ENCODE results near the gene RRP7A.
"Not testable (repeated sequence)": the region's sequence is repeated elsewhere in the genome, so short reads cannot be mapped to it uniquely, and the experiment has no call there.

RRP7A gene, protein sequence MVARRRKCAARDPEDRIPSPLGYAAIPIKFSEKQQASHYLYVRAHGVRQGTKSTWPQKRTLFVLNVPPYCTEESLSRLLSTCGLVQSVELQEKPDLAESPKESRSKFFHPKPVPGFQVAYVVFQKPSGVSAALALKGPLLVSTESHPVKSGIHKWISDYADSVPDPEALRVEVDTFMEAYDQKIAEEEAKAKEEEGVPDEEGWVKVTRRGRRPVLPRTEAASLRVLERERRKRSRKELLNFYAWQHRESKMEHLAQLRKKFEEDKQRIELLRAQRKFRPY

DNA sequence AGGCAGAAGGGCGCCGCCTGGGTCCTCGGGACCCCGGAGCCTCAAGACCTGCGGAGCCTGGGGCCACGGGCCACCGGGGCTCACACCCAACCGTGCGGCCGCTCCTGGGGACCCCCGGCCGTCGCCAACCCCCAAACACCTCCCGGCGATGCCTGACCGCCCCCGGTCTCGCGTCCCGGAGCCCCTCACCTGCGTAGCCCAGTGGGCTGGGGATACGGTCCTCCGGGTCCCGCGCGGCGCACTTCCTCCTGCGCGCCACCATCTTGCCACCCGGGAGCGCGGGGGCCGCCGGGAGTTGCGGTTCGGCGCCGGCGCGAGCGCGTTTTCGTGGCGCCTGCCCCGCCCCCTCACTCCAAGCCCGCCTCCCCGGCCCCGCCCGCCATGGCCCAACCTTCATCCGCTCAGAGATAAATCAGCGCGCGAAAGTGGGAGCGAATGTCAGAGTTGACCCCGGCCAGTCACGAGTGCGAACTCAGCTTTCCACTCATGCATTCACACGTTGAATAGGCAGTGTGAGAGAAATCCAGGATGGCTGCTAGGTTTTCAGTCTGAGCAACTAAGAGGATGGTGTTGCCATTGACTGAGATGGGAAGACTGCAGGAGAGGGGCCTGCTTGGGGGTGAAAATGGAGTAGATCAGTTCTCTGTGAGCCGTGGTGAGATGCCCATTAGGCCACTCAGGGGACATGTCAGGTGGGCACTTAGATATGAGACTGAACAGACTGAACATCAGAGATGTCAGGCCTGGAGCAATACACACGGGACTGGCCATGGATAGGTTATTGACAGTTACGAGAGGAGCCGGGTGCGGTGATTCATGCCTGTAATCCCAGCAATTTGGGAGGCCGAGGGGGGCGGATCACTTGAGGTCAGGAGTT, at the start of gene RRP7A:
TSS of gene RRP7A (minus strand) at position 272 of the 877 bp plus-strand sequence. CDS start at position 262, 10 bp downstream.
- peak; percentile 19 for DNase-seq

DNA sequence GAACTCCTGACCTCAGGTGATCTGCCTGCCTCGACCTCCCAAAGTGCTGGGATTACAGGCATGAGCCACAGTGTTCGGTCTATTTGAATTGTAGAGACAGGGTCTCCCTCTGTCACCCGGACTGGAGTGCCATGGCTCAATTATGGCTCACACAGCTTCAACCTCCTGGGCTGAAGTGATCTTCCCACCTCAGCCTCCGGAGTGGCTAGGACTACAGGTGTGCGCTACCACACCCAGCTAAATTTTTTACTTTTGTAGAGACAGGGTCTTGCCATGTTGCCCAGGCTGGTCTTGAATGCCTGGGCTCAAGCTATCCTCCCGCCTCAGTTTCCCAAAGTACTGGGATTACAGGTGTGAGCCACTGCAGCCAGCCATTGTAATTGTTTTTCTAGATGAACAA, 48.4 kb upstream of the RRP7A start:
- not testable (repeated sequence) for DNase-seq

DNA sequence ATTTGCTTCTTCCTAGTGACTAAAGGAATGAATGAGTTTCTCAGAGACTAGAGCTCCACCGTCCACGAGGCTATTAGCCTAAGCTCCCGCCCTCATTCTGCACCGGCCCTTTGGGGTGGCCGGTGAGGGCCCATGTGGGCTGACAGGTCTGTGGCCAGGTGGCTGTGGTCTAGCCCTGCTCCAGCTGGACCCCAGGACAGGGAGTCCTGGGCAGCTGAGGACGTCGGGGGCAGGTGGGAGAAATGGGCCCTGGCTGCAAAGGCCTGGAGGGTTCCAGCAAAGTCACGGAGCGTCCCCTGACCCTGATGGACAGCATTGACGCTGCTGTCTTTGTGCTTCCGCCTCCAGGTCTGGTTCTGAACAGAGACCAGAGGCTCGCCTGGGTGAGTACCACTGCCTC, 46.4 kb upstream of the RRP7A start:
- no peak for DNase-seq

DNA sequence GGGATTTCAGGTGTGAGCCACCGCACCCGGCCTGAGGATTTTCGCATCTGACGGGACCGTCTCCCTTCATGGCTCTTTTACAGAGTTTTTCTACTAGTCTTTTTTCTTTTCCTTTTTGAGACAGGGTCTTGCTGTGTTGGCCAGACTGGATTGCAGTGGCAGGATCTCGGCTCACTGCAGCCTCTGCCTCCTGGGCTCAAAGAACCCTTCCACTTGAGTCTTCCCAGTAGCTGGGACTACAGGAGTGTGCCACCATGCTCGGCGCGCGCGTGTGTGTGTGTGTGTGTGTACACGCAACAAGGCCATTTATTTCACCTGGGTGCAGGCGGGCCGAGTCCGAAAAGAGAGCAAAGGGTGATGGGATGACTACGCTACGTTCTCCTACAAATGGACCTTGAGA, 45.1 kb upstream of the RRP7A start:
- DNase-seq, result no peak

DNA sequence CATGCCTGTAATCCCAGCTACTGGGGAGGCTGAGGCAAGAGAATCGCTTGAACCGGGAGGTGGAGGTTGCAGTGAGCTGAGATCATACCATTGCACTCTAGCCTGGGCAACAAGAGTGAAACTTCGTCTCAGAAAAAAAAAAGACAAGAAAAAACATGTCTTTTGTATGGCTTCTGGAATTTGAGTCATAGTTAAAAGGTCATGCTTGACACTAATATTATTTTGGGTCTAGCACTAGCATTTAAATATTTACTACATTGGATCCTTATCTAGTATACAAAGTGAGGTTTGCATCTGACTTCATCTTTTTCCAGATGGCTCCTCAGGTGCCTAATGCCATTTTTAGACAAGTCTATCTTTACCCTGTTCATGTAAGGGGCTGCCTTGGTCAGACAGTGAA, 44.3 kb upstream of the RRP7A start:
- not testable (repeated sequence) for DNase-seq

DNA sequence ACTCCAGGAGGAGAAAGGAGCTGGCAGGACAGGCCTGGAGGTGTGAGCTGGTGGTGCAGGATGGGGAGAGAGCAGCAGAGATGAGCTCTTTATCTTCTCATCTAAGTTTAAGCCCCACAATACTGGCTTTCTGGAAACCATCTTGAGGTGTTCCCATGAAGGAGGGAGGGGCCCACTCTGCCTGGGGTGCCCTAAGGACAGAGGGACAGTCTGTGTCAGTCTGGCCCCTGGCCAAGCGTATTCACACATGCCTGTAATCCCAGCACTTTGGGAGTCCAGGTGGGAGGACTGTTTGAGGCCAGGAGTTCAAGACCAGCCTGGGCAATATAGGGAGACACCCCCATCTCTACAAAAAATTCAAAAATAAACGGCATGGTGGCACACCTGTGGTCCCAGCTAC, 43.1 kb upstream of the RRP7A start:
- DNase-seq, result no peak

DNA sequence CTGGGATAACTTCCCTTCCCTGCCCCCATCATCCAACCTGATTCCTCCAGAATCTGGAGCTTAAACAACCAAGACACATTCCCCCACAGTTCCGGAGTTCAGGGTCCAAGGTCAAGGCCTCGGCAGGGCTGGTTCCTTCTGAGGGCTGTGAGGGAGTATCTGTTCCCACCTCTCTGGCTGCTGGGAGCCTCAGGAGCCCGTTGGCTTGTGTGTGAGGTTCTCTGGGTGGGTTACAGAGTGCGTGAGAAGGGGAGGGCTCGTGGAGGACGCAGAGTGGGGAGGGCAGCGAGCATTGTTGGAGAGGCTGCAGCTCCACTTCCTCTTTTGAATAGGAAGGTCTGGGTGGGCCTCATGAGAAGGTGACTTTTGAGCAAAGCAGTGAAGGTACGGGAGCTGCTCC, 42.7 kb upstream of the RRP7A start:
- no peak for DNase-seq

DNA sequence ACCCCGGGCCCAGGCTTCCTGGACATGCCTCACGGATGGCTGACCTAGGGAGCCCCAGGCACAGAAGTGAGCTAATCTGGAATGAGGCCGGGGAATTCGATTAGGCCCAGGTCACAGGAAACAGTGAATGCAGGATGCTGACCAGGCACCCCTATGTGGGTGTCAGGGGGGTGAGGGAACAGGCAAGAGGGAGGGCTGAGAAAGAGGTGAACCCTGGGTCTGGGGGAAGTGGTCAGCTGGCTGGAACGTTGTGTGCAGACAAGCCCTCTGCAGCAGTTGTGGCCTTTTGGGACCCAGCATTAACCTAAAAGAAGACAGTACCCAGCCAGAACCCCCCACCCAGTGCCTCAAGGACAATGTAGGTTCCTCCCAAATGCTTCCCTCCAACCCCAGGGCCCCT, 42.3 kb upstream of the RRP7A start:
- no peak for DNase-seq

DNA sequence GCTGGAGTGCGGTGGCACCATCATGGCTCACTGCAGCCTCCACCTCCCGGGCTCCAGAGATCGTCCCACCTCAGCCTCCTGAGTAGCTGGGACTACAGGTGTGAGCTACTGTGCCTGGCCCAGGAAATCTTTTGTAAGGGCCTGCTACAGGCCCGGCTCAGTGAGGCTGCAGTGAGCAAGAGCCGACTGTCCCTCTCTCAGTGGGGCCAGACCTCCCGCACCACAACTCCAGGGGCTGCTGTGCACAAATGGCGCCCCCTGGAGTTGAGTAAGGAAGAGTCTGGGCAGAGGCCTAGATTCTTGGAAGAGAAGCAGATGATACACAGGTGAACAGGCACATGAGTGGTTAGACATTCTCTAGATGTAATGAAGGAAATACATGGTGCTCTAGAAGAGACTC, 41.2 kb upstream of the RRP7A start:
- no peak for DNase-seq

DNA sequence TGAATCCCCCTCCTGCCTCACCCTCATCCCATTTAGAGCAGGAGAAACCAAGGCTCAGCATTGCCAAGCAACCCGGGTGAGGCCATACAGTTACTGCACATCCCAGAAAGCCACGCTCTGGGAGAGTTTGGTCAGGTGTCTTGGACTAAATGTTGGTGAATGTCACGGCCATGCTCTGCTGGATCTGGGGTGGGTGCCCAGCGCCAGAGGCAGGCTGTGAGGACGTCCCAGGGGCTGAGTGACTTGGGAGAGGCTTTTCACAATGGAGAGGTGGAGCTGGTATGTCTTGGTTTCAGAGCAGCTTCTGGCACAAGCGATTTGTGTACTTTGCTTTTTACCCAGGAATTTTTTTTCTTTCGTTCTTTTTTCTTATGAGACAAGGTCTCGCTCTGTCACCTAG, 40.8 kb upstream of the RRP7A start:
- DNase-seq, result no peak

DNA sequence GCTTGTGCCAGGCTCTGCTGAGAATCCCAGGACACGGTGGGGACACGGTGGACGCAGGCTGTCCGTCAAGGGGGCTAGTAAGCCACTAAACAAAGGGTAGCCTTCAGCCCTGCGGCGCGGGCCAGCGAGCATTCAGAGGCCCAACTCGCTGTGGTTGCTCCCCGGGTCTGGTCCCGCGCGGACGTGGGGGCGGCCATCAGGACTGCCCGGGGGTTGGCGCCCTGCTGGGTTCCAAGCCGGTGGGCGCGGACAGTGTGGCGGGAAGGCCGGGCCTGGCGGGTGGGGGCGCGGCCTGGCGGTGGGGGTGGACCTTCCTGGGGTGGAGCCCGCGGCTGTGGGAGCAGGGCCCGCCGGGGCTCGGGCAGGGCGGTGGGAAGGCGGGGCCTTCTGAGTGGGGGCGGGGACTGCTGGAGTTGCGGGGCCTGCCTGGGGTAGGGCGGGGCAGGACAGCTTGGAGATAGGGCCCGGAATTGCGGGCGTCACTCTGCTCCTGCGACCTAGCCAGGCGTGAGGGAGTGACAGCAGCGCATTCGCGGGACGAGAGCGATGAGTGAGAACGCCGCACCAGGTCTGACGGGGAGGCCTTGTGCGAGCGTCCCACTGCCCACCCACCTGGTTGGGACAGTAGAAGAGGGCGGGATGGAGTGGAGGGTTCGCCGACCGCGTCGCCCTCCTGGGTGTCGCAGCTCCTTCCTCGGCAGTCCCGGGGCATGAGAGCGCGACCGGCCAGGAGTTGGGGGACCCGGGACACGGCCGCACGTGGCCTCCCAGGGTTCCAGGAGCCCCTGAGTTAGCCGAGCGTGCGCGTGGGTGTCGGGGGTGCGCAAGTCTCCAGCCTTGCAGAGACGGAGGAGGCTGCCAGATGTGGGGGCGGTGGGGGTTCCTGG, 34.1 kb upstream of the RRP7A start, which contains the start of gene SERHL2:
TSS of gene SERHL2 (plus strand) at position 482 of the 887 bp plus-strand sequence. CDS start at position 547, 65 bp downstream.
- peak; percentile 28 for DNase-seq

DNA sequence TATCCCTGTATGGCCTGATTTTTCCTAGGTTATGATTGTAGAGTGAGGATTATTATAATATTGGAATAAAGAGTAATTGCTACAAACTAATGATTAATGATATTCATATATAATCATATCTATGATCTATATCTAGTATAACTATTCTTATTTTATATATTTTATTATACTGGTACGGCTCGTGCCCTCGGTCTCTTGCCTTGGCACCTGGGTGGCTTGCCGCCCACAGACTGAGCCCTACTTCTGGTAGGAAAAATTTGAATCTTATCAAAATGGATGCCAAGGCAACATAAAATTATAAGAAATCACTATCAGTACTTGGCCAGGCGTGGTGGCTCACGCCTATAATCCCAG, 32.7 kb upstream of the RRP7A start:
- not testable (repeated sequence) for DNase-seq

DNA sequence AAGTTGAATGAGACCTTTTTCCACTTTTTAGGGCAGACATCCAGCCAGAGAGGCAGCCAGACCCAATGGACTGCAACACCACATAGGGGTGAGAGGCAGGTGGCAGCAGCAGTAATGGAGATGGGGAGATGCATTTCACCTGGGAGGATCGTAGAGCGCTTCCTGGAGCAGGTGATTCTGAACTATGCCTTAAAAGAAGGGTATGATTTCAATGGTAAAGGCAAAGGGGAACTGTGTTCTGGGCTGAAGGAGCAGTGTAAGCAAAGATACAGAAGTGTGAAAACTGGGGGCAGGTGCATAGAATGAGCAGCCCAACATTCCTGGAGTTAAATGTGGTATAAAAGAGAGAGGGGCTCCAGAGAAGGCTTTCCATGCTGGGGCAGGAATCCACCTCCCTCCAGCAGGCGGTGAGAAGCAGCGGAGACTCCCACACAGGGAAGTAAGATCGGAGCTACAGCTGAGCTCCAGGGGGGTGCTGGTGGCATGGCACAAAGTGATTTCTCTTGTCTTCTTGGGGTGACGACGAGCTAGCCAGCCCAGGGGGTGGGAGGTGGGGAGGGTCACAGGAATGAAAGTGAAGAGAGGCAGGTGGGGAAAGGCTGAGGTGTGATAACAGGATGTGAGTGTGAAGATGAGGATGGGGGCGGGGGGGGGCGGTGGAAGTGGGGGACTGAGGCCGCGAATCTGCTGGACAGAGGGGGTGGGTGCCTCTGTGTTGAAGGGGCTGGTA, 29.9 kb upstream of the RRP7A start:
- DNase-seq, result no peak

DNA sequence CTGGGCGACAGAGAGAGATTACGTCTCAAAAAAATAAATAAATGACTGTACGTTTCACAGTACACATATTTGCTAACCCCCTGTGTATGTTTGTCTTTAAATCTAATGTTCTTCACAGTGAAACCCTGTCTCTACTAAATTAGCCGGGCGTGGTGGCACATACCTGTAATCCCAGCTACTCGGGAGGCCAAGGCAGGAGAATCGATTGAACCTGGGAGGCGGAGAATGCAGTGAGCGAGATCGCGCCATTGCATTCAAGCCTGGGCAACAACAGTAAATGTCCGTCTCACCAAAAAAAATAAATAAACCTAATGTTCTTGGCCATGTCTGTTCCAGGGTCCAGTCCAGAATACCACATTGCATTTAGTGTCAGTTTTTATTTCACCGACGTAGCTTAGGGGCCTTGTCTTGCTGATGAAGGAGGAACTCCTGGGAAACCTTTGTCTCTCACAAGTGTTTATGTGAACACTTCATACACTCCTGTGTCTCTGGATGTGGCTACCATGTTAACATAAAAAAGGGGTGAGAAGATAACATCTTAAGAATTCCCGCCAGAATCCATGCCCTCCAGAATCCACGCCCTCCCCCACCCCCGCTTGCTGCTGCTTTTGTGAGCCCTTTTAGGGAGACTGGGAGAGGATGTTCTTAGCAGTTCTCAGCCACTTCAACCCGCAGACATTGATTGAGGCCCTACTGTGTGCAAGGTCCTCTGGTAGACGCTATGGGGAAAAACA, 29.2 kb upstream of the RRP7A start:
- no peak for DNase-seq

DNA sequence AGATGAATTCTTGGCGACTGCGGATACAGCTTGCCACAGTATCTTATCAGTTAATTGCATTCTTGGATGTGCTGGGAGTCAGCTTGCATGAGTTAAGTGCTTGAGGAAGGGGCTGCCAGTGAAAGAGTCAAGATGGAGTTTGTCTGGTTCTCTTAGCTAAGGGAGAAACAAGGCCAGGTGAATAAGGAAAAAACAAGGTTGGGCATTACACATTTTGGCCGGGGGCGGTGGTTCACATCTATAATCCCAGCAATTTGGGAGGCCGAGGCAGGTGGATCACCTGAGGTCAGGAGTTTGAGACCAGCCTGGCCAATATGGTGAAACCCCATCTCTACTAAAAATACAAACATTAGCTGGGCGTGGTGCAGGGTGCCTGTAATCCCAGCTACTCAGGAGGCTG, 28.5 kb upstream of the RRP7A start:
- not testable (repeated sequence) for DNase-seq

DNA sequence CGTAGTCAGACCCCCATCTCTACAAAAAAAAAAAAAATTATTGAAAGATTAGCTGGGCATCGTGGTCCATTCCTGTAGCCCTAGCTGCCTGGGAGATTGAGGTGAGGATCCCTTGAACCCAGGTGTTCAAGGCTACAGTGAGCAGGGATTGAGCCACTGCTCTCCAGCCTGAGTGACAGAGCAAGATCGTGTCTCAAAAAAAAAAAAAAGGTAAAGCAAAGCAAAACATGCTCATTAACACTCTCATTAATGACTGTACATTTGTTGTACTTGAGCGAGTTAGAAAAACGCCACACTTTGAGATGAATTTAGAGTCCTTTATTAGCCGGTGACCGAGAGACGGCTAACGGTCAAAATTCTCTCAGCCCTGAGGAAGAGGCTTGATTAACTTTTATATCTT, 28.0 kb upstream of the RRP7A start:
- no peak for DNase-seq

DNA sequence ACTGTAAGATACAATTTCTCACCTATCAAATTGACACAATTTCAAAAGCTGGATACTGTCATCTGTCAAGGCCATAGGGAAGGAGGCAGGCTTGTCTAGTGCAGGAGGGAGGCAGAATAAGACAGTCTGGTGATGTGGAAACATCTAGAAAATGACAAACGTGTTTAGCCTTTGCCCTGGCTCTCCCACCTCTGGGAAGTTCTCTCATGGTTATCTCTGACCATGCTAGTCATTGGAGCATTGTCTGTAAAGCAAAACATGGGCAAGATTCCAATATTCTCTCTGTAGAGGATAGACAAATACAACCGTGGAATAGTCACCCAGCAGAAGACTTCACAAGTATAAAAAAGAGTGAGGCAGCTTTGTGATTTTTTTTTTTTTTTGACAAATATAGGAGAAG, 25.1 kb upstream of the RRP7A start:
- no peak for DNase-seq

DNA sequence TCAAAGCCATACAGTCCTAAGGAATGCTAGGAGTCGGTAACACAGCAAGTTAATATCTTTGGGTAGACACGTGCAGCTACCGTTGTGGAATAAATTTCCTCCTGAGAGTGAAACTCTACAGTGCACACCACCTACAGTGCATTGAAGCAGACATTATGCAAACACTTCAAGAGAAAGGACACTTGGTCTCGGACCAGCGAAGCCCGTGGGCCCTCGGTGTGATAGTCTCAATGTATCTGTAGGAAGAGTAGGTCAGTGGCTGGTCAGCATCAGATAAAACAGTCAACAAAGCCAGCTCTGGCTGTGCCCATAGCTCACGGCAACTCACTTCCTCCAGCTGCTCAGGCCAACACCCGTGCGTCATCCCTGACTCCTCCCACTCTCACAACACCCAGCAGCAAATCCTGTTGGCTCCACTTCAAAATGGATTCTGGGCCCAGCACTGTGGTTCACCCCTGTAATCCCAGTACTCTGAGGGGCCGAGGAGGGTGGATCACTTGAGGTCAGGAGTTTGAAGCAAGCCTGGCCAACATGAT, 19.7 kb upstream of the RRP7A start:
- not testable (repeated sequence) for DNase-seq

DNA sequence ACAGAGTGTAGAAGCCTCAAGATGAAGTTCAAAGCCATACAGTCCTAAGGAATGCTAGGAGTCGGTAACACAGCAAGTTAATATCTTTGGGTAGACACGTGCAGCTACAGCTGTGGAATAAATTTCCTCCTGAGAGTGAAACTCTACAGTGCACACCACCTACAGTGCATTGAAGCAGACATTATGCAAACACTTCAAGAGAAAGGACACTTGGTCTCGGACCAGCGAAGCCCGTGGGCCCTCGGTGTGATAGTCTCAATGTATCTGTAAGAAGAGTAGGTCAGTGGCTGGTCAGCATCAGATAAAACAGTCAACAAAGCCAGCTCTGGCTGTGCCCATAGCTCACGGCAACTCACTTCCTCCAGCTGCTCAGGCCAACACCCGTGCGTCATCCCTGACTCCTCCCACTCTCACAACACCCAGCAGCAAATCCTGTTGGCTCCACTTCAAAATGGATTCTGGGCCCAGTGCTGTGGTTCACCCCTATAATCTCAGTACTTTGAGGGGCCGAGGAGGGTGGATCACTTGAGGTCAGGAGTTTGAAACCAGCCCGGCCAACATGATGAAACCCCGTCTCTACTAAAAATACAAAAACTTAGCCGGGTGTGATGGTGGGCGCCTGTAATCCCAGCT, 17.7 kb upstream of the RRP7A start:
- not testable (repeated sequence) for DNase-seq

DNA sequence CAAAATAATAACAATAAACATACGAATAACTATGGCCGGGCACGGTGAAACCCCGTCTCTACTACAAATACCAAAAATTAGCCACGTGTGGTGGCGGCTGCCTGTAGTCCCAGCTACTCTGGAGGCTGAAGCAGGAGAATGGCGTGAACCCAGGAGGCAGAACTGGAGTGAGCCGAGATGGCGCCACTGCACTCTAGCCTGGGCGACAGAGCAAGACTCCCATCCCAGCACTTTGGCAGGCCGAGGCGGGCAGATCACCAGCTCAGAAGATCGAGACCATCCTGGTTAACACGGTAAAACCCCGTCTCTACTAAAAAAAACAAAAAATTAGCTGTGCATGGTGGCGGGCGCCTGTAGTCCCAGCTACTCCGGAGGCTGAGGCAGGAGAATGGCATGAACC, 17.0 kb upstream of the RRP7A start:
- not testable (repeated sequence) for DNase-seq

DNA sequence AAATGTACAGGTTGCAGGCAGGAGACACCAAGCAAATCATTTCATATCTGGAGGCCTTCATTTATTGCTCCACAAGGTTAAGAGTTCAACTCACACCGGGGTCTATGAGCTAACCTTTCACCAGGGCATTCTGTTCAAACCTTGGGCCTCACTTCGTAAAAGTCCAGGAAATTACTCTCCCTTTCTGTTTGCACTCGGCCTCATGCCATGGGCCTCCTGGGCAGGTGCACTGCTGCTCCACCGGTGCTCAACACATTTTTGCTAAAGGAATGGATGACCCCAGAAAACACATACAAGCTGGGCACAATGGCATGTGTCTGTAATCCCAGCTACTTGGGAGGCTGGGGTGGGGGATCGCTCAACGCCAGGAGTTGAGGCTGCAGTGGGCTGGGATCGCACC, 16.6 kb upstream of the RRP7A start:
- DNase-seq, result no peak

All from NCI-H526 treated with DMSO at 0.1 percent for 48 hours (cell line).